ENCODE data around the gene TMEM219. TPM values are rescaled to one million over a fixed set of nuclear protein-coding genes. Genes with fewer than 3 reads are reported as not detected.

TMEM219 gene
- total and polyA plus RNA-seq, 9 of the 15 experiments (the other 6 are each of a cell fraction or from before 2014, with no cell fraction given): 35.3 to 62.8 (median 55.5) TPM

DNA sequence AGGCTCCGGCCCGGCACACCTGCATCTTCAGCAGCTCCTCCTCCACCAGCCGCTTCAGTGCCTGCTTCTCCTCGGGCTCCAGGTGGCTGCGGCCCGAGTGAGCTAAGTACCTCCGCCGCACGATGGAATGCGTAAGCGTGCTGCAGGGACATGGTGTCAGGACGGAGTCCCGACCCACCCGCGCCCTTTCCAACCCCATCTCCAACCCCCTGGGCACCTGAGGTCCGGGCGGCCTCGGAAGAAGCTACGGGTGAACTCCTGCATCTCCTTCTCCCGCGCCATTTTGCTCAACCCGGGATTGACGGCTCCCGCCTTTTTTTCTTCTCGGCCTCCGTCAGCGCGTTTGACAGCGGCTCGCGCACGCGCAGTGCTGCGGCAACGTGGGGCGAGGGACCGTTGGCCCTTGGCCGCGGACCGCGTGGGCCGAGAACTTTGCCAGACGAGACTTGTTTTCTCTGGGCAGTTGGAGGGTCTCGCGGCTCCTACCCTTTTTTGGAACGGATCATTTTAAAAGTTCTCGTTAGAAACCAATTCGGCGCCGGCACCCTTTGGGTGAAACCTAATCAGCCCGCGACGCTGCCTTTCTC lies 33.5 kb downstream of the TMEM219 start, which contains the start of gene HIRIP3 (continued):
- TF ChIP-seq ZKSCAN3 (CRISPR knock-in tag; IDR thresholded peaks at IDR 0.05) (no peak), ZNF121 (CRISPR knock-in tag; conservative IDR thresholded peaks at IDR 0.05) (no peak; the same call in 1 of the 2 replicates), HCFC1 (IDR thresholded peaks at IDR 0.05; ENCODE audit: low read depth, low read length) (no peak), HMGN3 (IDR thresholded peaks at IDR 0.05; ENCODE audit: borderline replicate concordance, extremely low read depth, insufficient read length, low read depth, low read length) (peak; percentile 48), CBFB (CRISPR knock-in tag; IDR thresholded peaks at IDR 0.05) (no peak), GTF2E2 (tag; IDR thresholded peaks at IDR 0.05) (peak; percentile 19; the same call in 1 of the 2 replicates), PHB (CRISPR knock-in tag; IDR thresholded peaks at IDR 0.05) (no peak), SMAD1 (IDR thresholded peaks at IDR 0.05; ENCODE audit: low read depth, low read length, partially characterized antibody) (no peak), BDP1 (IDR thresholded peaks at IDR 0.05; ENCODE audit: insufficient read depth, insufficient read length) (no peak), ZNF79 (CRISPR knock-in tag; IDR thresholded peaks at IDR 0.05; ENCODE audit: low read depth) (no peak), ZBTB9 (CRISPR knock-in tag; IDR thresholded peaks at IDR 0.05) (no peak), ZNF609 (CRISPR knock-in tag; IDR thresholded peaks at IDR 0.05; ENCODE audit: borderline replicate concordance) (peak; percentile 48; the same call in 1 of the 2 replicates), SIN3A (IDR thresholded peaks at IDR 0.05; ENCODE audit: borderline replicate concordance in 2 of 2, control insufficient read depth in 1 of 2, low read depth in 2 of 2, low read length in 2 of 2) (peak; percentile 36 to 66; a peak in 2 of 4 replicates), CBFA2T2 (conservative IDR thresholded peaks at IDR 0.05) (no peak), POLR3A (IDR thresholded peaks at IDR 0.05; ENCODE audit: borderline replicate concordance, extremely low read depth, insufficient read depth, insufficient read length) (no peak), ESRRB (CRISPR knock-in tag; IDR thresholded peaks at IDR 0.05; ENCODE audit: borderline replicate concordance) (no peak)
- TF ChIP-seq, protein P1, sequence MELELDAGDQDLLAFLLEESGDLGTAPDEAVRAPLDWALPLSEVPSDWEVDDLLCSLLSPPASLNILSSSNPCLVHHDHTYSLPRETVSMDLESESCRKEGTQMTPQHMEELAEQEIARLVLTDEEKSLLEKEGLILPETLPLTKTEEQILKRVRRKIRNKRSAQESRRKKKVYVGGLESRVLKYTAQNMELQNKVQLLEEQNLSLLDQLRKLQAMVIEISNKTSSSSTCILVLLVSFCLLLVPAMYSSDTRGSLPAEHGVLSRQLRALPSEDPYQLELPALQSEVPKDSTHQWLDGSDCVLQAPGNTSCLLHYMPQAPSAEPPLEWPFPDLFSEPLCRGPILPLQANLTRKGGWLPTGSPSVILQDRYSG (tag; conservative IDR thresholded peaks at IDR 0.05; ENCODE audit: low read depth): no peak
- TF ChIP-seq, protein P2, sequence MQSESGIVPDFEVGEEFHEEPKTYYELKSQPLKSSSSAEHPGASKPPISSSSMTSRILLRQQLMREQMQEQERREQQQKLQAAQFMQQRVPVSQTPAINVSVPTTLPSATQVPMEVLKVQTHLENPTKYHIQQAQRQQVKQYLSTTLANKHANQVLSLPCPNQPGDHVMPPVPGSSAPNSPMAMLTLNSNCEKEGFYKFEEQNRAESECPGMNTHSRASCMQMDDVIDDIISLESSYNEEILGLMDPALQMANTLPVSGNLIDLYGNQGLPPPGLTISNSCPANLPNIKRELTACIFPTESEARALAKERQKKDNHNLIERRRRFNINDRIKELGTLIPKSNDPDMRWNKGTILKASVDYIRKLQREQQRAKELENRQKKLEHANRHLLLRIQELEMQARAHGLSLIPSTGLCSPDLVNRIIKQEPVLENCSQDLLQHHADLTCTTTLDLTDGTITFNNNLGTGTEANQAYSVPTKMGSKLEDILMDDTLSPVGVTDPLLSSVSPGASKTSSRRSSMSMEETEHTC (IDR thresholded peaks at IDR 0.05): no peak
